ENCODE data around the gene DLG1.
"Not testable (repeated sequence)": the region's sequence is repeated elsewhere in the genome, so short reads cannot be mapped to it uniquely, and the experiment has no call there.

Gene DLG1

GRCh38 chr3:197040658-197041057, 257.8 kb downstream of the DLG1 start:
- H3K4me3 ChIP-seq (ENCODE audit: low read length), result no peak overlapping the region
- no CpG with 5 or more reads among the region's 4 CpGs for WGBS (ENCODE audit: insufficient coverage, insufficient read length)
- 0 out of 2 replicates have a peak, but pooled peaks cover 1% of the 10 kb centered on the region for H3K4me1 ChIP-seq (ENCODE audit: control insufficient read depth, insufficient read depth, low read length)
- H3K9me3 ChIP-seq (ENCODE audit: control insufficient read depth, insufficient read depth, low read length), result no peaks in the 10 kb centered on the region
- H3K27ac ChIP-seq (ENCODE audit: low read length), result no peak overlapping the region
- DNase-seq (ENCODE audit: low read depth, low spot score), result no peak
- H3K27me3 ChIP-seq (ENCODE audit: control insufficient read depth, insufficient read depth, low read length), result no peaks in the 10 kb centered on the region
- H3K36me3 ChIP-seq (ENCODE audit: control insufficient read depth, insufficient read depth, low read length), result no peaks in the 10 kb centered on the region

- Histone ChIP-seq H3K27ac (ENCODE audit: low read length) (no peak overlapping the region), H3K4me1 (ENCODE audit: control insufficient read depth, insufficient read depth, low read length) (0 out of 2 replicates have a peak, but pooled peaks cover 1% of the 10 kb centered on the region), H3K27me3 (ENCODE audit: control insufficient read depth, insufficient read depth, low read length) (no peaks in the 10 kb centered on the region), H3K4me3 (ENCODE audit: low read length) (no peak overlapping the region), H3K9me3 (ENCODE audit: control insufficient read depth, insufficient read depth, low read length) (no peaks in the 10 kb centered on the region), H3K36me3 (ENCODE audit: control insufficient read depth, insufficient read depth, low read length) (no peaks in the 10 kb centered on the region)
- DNase-seq (ENCODE audit: low read depth, low spot score), result no peak
- no CpG with 5 or more reads among the region's 14 CpGs for WGBS (ENCODE audit: insufficient coverage, insufficient read length)
Observed at GRCh38 chr3:197038679-197039462, 259.5 kb downstream of the DLG1 start.

GRCh38 chr3:197035577-197035976, 262.8 kb downstream of the DLG1 start:
- no peaks in the 10 kb centered on the region for H3K9me3 ChIP-seq (ENCODE audit: control insufficient read depth, insufficient read depth, low read length)
- no peaks in the 10 kb centered on the region for H3K27me3 ChIP-seq (ENCODE audit: control insufficient read depth, insufficient read depth, low read length)
- WGBS (ENCODE audit: insufficient coverage, insufficient read length), result no CpG with 5 or more reads among the region's 3 CpGs
- DNase-seq (ENCODE audit: low read depth, low spot score), result no peak
- H3K27ac ChIP-seq (ENCODE audit: low read length), result no peak overlapping the region
- H3K4me3 ChIP-seq (ENCODE audit: low read length), result no peak overlapping the region
- no peaks in the 10 kb centered on the region for H3K36me3 ChIP-seq (ENCODE audit: control insufficient read depth, insufficient read depth, low read length)
- 0 out of 2 replicates have a peak, but pooled peaks cover 1% of the 10 kb centered on the region for H3K4me1 ChIP-seq (ENCODE audit: control insufficient read depth, insufficient read depth, low read length)

- H3K27me3 ChIP-seq (ENCODE audit: control insufficient read depth, insufficient read depth, low read length); H3K4me3 ChIP-seq (ENCODE audit: low read length); DNase-seq (ENCODE audit: low read depth, low spot score); H3K4me1 ChIP-seq (ENCODE audit: control insufficient read depth, insufficient read depth, low read length); H3K9me3 ChIP-seq (ENCODE audit: control insufficient read depth, insufficient read depth, low read length); H3K27ac ChIP-seq (ENCODE audit: low read length); H3K36me3 ChIP-seq (ENCODE audit: control insufficient read depth, insufficient read depth, low read length): not testable (repeated sequence)
- WGBS (ENCODE audit: insufficient coverage, insufficient read length), result no CpG with 5 or more reads among the region's 5 CpGs
Observed at GRCh38 chr3:197034778-197035177, 263.6 kb downstream of the DLG1 start.

- not testable (repeated sequence) for DNase-seq (ENCODE audit: low read depth, low spot score); H3K4me1 ChIP-seq (ENCODE audit: control insufficient read depth, insufficient read depth, low read length); H3K4me3 ChIP-seq (ENCODE audit: low read length); H3K27me3 ChIP-seq (ENCODE audit: control insufficient read depth, insufficient read depth, low read length); H3K36me3 ChIP-seq (ENCODE audit: control insufficient read depth, insufficient read depth, low read length); H3K9me3 ChIP-seq (ENCODE audit: control insufficient read depth, insufficient read depth, low read length); H3K27ac ChIP-seq (ENCODE audit: low read length)
- WGBS (ENCODE audit: insufficient coverage, insufficient read length), result no CpG with 5 or more reads among the region's 3 CpGs
Observed at GRCh38 chr3:197033764-197034163, 264.6 kb downstream of the DLG1 start.

- no peak overlapping the region for H3K4me3 ChIP-seq (ENCODE audit: low read length)
- no peak for DNase-seq (ENCODE audit: low read depth, low spot score)
- H3K36me3 ChIP-seq (ENCODE audit: control insufficient read depth, insufficient read depth, low read length), result no peaks in the 10 kb centered on the region
- H3K27ac ChIP-seq (ENCODE audit: low read length), result no peak overlapping the region
- WGBS (ENCODE audit: insufficient coverage, insufficient read length), result no CpG with 5 or more reads among the region's 12 CpGs
- 0 out of 2 replicates have a peak, but pooled peaks cover 2% of the 10 kb centered on the region for H3K4me1 ChIP-seq (ENCODE audit: control insufficient read depth, insufficient read depth, low read length)
- H3K9me3 ChIP-seq (ENCODE audit: control insufficient read depth, insufficient read depth, low read length), result no peaks in the 10 kb centered on the region
- H3K27me3 ChIP-seq (ENCODE audit: control insufficient read depth, insufficient read depth, low read length), result no peaks in the 10 kb centered on the region; the same call in 1 of the 2 replicates
Observed at GRCh38 chr3:197031315-197032285, 266.8 kb downstream of the DLG1 start.

GRCh38 chr3:197030379-197031314, 267.8 kb downstream of the DLG1 start:
- 100% methylated on average over 1 of the region's 33 CpGs for WGBS (ENCODE audit: insufficient coverage, insufficient read length)

GRCh38 chr3:197029511-197030167, 268.8 kb downstream of the DLG1 start, which contains the start of gene MELTF:
Gene MELTF, minus strand, starts transcription at chr3:197029817. Its CDS starts 115 bp downstream, at chr3:197029702.
- Histone ChIP-seq H3K27ac (ENCODE audit: low read length) (no peak within 1 kb of the TSS), H3K4me1 (ENCODE audit: control insufficient read depth, insufficient read depth, low read length) (0 out of 2 replicates have a peak, but pooled peaks cover 1% of the 10 kb centered on the region), H3K27me3 (ENCODE audit: control insufficient read depth, insufficient read depth, low read length) (no peaks in the 10 kb centered on the region; the same call in 1 of the 2 replicates), H3K4me3 (ENCODE audit: low read length) (peak within 1 kb of the TSS; percentile 43; the same call in 1 of the 2 replicates), H3K36me3 (ENCODE audit: control insufficient read depth, insufficient read depth, low read length) (no peaks in the 10 kb centered on the region), H3K9me3 (ENCODE audit: control insufficient read depth, insufficient read depth, low read length) (no peaks in the 10 kb centered on the region)
- DNase-seq (ENCODE audit: low read depth, low spot score), result no peak
- no CpG with 5 or more reads among the region's 60 CpGs for WGBS (ENCODE audit: insufficient coverage, insufficient read length)

More at GRCh38 chr3:197030379-197031314, 267.8 kb downstream of the DLG1 start:
- Histone ChIP-seq H3K27me3 (ENCODE audit: control insufficient read depth, insufficient read depth, low read length) (no peaks in the 10 kb centered on the region; the same call in 1 of the 2 replicates), H3K4me3 (ENCODE audit: low read length) (no peak overlapping the region), H3K4me1 (ENCODE audit: control insufficient read depth, insufficient read depth, low read length) (0 out of 2 replicates have a peak, but pooled peaks cover 1% of the 10 kb centered on the region), H3K36me3 (ENCODE audit: control insufficient read depth, insufficient read depth, low read length) (no peaks in the 10 kb centered on the region), H3K9me3 (ENCODE audit: control insufficient read depth, insufficient read depth, low read length) (no peaks in the 10 kb centered on the region), H3K27ac (ENCODE audit: low read length) (no peak overlapping the region)
- DNase-seq (ENCODE audit: low read depth, low spot score), result no peak

- H3K9me3 ChIP-seq (ENCODE audit: control insufficient read depth, insufficient read depth, low read length), result no peaks in the 10 kb centered on the region
- DNase-seq (ENCODE audit: low read depth, low spot score), result no peak
- 0 out of 2 replicates have a peak, but pooled peaks cover 1% of the 10 kb centered on the region for H3K4me1 ChIP-seq (ENCODE audit: control insufficient read depth, insufficient read depth, low read length)
- no peaks in the 10 kb centered on the region for H3K36me3 ChIP-seq (ENCODE audit: control insufficient read depth, insufficient read depth, low read length)
- peak overlapping the region; percentile 43; the same call in 1 of the 2 replicates for H3K4me3 ChIP-seq (ENCODE audit: low read length)
- H3K27ac ChIP-seq (ENCODE audit: low read length), result no peak overlapping the region
- no CpG with 5 or more reads among the region's 67 CpGs for WGBS (ENCODE audit: insufficient coverage, insufficient read length)
- H3K27me3 ChIP-seq (ENCODE audit: control insufficient read depth, insufficient read depth, low read length), result no peaks in the 10 kb centered on the region; the same call in 1 of the 2 replicates
Observed at GRCh38 chr3:197028728-197029510, 269.5 kb downstream of the DLG1 start.
